Tibial nerve (tissue), 4 donors: Measurements from ENCODE around the gene AFF3.

Experiments
- EP300 ChIP-seq, 2 donors: sonication (generic); formaldehyde crosslinking; IDR thresholded peaks; one replicate each; pipeline ENCODE4 v1.6.1; 2017; ENCODE audit warnings: antibody characterized with exemption in 2 of 2, mild to moderate bottlenecking in 1 of 2
- POLR2A ChIP-seq, 2 donors: fragments of 450-650 bp; IDR thresholded peaks; one replicate each; pipeline ENCODE4 v1.6.1; 2017; ENCODE audit warnings: antibody characterized with exemption in 2 of 2, mild to moderate bottlenecking in 2 of 2, moderate library complexity in 2 of 2
- TF ChIP-seq, protein P1 (sequence below), 5 experiments: fragments of 200-600 bp in 3 of 5; fragments of 450-650 bp in 2 of 5; sonication (generic) in 3 of 5; IDR thresholded peaks; one replicate each; pipeline ENCODE4 v1.5.1; 2016 to 2019; ENCODE audit warnings: antibody characterized with exemption in 5 of 5, mild to moderate bottlenecking in 3 of 5, moderate library complexity in 2 of 5

DNA sequence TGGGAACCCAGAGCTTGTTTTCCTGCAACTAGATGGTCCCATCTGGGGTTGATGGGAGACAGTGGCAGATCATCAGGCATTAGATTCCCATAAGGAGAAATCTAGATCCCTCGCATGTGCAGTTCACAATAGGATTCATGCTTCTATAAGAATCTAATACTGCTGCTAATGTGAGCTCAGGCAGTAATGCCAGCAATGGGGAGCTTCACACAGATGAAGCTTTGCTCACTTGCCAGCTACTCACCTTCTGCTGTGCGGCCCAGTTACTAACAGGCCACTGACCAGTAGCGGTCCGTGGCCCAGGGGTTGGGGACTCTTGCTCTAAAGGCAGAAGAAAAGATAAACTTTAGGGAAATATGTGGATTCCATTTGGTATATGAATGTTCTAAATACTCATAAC, 192.9 kb downstream of the AFF3 start:
- TF ChIP-seq POLR2A (IDR thresholded peaks at IDR 0.05), result no peak
- TF ChIP-seq, protein P1, sequence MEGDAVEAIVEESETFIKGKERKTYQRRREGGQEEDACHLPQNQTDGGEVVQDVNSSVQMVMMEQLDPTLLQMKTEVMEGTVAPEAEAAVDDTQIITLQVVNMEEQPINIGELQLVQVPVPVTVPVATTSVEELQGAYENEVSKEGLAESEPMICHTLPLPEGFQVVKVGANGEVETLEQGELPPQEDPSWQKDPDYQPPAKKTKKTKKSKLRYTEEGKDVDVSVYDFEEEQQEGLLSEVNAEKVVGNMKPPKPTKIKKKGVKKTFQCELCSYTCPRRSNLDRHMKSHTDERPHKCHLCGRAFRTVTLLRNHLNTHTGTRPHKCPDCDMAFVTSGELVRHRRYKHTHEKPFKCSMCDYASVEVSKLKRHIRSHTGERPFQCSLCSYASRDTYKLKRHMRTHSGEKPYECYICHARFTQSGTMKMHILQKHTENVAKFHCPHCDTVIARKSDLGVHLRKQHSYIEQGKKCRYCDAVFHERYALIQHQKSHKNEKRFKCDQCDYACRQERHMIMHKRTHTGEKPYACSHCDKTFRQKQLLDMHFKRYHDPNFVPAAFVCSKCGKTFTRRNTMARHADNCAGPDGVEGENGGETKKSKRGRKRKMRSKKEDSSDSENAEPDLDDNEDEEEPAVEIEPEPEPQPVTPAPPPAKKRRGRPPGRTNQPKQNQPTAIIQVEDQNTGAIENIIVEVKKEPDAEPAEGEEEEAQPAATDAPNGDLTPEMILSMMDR (IDR thresholded peaks at IDR 0.05), result no peak
- no peak for TF ChIP-seq EP300 (IDR thresholded peaks at IDR 0.05)
